NCI-H524 treated with DMSO at 0.1 percent for 48 hours (cell line): ENCODE measurements around the gene RALB.
"Not testable (repeated sequence)": the region's sequence is repeated elsewhere in the genome, so short reads cannot be mapped to it uniquely, and the experiment has no call there.

Experiments
- DNase-seq: peaks from one replicate; lab custom pipeline; 2025; lab: John Stamatoyannopoulos, UW

Gene RALB

DNA sequence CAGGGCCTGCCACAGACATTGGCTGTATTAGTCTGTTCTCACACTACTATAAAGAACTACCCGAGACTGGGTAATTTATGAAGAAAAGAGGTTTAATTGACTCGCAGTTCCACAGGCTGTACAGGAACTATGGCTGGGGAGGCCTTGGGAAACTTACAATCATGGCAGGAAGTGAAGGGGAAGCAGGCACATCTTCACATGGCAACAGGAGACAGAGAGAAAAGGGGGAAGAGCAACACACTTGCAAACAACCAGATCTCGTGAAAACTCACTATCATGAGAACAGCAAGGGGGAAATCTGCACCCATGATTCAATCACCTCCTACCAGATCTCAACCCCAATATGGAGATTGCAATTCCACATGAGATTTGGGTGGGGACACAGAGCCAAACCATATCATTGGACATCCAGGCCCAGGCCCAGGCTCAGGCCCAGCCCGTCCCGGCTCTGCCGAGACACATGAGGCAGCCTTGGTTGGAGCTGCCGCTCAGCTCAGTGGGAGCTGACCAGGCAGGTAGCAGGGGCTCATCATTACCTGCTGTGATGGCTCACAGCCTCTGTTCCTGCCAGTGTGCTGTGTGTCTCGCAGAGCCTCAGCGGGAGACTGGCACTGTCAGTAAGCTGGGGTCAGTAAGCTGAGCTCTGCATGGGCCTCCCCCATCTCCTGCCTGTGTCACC lies 8.6 kb upstream of the RALB start:
- no peak for DNase-seq

DNA sequence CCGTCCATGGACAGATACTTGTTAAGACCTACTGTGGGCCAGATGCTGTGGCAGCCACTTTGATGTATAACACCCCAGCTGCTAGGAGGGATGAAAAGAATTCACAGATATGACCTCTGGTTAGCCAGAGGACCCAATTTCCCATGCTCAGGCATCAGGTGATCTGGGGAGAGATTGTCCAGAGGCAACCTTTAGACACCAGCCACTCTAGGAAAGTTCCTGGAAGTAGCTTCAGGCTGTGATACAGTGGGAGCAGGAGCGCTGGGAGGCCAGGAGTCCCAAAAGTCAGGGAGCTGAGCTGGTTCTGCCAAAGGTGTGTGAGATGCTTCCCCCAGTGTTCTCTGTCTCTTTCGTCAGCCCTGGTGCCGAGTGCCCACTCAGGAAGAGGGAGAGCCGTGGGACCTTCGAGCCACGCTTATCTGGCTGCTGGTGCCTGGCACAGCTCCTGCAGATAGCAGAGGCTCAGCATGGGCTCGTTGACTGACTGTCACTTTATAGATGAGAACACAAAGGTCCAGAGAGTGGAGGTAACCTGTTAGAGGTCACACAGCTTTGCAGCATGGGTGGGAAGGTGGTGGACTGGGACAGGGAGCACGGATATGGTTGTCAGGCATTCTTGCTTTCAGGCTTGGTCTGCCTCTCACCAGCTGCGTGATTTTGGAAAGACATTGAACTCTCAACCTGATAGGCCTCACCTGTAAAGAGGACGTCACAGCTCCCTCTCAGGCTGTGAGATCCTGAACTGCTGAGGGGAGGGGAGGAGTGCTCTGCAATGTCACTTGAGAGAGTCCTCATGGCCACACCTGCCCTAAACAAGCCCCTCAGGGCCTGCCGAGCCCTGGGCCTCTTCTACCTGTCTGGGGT lies 7.8 kb upstream of the RALB start:
- no peak for DNase-seq

DNA sequence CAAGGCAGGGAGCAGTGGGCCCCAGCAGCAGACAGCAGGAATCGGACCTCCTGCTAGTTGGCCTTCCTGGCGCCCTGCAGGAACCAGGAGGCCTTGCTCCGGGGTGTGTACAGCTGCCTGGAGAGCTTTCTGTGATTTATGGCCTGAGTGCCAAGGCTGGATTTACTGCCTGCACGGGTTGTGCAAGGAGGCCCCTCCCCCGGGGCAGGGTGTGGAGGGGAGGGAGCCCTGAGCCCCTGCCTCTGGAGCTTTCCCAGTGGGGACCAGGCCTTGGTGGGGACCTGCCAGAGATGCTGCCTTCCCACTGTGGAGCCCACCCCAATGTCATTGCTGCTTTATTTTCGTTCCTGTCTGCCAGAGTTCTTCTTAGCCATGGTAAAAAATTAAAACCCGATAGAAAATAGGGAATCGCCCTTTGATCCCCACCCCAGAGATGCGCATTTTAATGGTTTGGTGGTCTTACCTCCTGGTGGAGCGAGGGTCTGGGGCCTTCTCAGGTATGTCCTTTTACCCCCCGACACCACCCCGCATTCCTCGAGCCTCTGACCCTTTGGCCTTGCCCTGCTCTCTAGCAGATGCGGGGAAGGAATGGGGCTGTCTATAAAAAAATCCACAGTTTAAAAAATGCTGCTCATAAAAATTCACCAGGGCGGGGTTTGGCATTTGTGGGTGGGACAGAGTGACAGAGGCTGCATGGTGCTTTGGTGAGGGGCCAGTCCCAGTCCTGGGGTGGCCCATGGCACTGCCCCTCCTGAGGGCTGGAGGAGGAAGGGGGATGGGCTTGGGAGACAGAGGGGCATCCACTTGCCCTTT lies 6.9 kb upstream of the RALB start:
- no peak for DNase-seq

DNA sequence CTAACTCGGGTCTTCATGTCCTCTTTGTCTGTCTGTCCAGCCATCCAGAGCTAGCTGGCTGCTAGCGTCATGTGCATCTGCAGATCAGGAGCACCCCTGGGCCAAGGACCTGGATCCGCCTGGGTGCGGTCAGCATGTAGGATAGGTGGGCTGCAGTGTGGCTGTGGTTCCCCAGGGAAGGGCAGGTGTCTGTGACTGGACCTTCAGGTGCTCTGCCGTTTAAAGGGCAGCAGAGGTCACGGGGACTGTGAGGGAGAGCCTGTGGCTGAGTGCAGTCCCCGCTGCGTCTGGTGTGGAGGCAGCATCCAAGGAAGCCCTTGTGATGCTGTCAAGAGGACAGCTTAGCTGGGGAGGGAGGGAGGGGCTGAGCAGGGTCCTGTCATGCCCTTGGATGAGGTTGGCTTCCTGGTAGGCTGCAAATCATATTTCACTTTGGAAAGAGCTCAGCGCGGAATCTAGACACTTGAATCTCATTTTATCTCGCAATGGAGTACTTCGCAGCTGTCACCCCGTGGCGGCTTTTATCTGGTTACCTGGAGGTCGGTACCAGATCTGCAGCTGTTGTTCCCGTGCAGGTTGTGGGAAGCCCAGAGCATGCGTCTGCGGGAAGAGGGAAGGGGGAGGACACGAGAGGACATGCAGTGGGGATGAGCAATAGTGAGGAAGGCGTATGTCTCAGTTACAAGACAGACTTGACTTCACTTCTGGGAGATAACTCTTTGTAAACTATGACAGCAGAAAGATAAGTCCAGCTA lies 5.9 kb upstream of the RALB start:
- peak; percentile 96 for DNase-seq

DNA sequence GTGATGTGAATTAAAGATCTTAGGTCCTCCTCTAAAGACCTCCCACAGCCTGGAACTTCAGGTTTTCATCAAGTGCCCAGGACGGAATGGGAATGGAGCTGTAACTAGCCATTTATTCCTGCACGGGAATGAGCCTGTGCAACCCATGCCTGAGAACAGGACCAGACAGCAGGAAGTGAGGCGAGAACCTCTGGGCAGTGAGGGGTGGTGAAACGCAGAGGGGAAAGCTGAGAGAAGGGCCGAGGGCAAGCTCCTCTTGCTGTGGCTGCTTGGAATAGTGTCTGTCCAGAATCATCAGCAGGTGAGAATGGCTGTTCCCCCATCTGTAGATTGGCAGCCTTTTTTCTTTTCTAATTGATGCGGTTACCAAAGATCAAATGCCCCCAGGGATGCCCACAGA lies 4.8 kb upstream of the RALB start:
- DNase-seq: no peak

DNA sequence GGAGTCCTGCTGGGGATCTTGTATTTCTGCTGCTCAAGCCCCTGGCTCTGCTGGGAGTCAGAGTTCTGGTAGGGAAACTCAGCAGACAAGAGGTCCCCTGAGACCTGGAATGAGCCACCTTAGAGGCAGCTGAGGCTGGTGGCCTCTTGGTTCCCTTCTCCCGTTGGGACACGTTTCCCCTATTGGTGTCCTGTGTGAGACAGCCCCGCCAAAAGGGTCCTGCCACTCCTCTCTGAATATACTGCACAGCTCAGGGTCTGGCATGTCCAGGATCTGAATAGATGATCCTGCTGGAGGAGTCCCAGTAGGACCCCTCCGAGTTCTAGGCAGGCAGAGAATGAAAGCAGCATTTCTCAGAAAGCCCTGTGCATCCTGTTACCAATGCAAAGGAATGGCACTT lies 2.0 kb upstream of the RALB start:
- no peak for DNase-seq

DNA sequence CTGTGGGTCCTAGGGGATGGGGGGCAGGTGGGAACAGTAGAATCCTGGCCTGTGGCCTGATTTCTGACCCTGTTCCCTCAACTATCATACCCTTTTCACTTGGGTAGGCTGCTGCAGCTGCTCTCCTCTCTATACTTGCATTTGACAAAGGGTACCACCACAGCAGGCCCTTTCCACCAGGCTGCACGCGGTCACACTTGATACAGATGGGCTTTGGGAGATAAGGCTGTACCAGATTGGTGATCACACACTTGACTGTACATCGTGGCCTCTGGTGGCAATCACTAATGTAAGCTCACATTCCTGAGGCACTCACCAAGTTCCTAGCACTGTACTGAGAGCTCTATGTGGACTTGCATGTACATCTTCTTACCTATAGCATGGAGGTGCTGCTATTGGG lies 1.6 kb upstream of the RALB start:
- DNase-seq: no peak

DNA sequence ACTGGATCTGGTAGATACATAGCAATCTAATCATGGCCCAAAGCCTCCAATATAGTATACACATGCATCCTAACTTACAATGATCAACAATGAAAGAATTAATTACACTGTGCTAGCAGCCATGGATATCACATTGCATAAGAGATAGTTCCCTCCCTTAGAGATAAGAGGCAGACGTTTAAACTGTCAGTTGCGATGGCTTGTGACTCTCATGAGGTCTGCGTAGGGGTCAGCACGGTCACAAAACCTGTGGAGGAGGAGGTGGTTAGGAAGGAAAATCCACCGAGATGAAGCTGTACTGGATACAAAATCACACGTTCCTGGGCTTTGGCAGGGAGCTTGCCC lies 800 bp upstream of the RALB start:
- no peak for DNase-seq

DNA sequence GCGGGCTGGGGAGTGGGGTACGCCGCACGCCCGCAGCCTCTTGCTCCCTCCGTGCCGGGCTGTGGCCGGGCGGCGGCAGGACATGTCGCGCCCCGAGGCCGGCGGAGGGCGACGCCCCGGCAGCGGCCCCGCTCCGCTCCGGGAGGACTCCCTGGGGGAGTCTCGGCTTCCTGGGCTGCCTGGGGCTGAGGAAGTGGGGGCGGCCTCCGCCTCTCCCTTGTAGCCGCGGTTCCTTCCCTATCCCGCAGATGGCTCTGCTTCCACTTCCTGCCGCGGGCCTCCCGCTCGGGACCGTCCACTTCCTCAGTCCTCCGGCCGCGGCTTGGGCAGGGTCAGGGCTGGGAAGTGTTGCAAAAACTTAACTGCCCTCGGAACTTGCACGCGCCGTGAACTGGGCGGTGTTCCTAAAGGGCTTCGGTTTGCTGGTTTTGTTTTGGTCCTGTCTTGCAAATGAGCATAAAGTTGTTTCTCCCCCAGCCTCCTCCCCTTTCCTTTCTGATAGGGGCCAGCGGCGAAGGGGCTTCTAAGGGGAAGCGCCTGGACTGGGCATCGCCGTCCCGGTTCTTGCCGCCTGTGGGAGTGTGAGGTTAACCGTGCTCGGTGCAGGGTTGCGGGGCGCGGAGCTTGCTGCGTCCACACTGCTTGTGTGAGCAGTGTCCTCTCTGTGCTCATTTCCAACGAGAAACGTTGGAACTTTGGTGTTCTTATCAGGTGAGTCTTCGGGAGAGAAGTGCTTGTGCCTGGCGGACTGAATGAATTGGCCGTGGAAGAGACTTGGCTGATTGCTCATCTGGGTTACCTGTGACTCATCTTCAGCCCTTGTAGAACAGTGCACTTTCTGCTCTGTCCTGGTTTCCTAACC lies 600 bp downstream of the RALB start:
- DNase-seq: no peak

DNA sequence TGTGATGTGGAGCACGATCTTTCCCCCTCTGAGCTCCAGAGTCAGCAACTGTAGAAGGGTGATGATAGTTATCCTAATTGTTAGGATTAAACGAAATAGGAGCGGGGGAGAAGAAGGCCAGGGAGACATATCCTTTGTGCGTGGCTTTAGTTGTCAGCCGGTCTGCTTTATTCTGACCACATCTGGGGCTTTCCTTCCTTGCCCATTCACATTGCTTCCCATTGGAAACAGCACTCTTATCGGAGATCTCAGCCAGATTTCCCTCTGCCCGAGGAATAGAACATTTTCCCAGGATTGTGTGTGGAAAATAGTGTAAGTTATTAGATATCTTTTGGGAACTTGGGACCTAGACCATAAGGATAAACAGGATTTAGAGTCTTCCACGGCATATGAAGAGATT lies 1.5 kb downstream of the RALB start:
- no peak for DNase-seq

DNA sequence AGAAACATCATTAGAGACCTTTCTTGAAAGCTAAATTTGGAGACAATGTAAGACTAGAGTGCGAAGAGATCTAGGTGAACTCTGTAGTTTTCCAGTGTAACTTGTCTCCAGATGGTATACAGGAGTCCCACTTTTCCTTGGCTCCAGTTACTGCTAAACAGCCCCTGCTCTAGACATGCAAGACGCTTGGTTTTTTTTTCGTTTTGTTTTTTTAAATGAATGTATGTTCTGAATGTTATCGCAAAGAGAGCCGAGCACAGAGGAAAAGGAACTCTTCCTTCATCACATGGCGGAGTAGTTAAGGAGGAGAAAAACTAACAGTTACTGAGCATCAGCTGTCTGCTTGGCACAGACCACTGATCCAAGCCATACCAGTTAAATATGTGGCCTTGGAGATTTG lies 2.4 kb downstream of the RALB start:
- no peak for DNase-seq

DNA sequence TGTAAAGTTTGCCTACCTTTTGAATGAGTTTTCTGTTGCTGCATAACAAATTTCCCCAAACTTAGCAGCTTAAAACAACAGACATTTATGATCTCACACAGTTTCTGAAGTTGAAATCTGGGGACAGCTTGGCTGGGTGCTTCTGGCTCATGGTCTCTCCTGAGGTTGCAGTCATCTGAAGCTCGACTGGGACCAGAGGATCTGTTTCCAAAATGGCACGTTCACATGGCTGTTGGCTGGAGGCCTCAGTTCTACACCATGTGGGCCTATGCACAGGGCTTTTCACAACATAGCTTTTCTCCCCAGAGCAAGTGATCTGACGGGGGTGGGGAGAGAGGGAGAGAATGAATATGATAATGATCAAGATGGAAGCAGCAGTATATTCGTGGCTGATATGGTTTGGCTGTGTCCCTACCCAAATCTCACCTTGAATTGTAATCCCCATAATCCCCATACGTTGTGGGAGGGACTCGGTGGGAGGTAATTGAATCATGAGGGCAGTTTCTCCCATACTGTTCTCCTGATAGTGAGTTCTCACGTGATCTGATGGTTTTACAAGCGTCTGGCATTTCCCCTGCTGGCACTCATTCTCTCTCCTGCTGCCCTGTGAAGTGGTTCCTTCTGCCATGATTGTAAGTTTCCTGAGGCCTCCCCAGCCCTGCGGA lies 3.5 kb downstream of the RALB start:
- DNase-seq: no peak

DNA sequence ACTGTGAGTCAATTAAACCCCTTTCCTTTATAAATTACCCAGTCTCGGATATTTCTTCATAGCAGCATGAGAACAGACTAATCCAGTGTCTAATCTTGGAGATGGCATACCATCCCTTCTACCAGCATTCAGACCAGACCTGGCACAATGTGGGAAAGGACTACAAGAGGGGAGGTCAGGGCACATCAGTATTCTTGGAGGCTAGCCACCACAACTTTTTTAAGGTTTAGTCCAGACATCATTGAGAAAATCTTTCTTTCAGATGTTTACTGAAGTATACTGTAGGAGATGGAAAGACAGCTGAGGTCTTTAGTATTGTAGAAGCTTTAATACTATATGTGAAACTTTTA lies 4.0 kb downstream of the RALB start:
- DNase-seq: no peak

DNA sequence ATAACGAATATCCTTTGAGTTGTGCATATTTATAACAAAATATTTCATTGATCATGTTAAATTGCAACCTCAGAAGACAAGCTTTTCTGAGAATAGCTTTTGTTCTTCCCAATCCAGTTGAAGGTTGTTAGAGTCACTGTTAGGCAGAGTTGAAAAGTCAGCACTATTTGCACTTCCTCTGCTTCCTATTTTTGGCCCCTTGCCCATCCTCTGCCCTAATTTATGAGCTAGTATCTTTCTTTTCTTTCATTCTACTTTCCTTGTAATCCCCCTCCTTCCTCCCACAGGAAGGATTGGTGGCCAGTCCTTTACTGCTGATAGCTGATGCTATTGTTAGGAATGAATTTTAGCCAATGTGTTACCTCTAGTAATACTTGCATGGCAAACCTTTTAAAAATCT lies 4.9 kb downstream of the RALB start:
- DNase-seq: no peak

DNA sequence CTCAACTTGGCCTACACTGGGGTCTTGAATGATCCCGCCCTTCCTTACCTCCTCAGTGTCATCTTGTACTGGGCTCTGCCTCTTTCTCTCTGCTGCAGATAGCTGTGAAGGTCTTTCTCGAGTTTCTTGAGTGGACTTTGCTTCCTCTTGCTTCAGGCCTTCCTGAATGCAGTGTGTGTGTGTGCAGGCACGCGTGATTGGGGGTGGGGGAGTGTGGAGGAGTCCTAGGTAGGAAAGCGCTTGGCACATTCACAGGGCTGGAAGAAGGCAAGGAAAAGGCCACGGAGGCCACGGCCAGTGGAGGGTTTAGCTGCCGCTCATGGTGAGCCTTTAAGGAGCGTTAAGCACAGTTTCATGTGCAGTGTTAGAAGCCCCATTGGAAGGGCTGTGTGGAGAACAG lies 5.5 kb downstream of the RALB start:
- no peak for DNase-seq

DNA sequence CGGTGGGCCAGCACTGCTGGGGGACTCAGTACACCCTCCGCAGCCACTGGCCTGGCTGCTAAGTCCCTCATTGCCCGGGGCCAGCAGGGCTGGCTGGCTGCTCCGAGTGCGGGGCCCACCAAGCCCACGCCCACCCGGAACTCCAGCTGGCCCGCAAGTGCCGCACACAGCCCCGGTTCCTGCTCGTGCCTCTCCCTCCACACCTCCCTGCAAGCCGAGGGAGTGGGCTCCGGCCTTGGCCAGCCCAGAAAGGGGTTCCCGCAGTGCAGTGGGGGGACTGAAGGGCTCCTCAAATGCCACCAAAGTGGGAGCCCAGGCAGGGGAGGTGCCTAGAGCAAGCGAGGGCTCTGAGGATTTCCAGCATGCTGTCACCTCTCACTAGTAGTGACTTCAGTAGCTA lies 7.3 kb downstream of the RALB start:
- DNase-seq: not testable (repeated sequence)

DNA sequence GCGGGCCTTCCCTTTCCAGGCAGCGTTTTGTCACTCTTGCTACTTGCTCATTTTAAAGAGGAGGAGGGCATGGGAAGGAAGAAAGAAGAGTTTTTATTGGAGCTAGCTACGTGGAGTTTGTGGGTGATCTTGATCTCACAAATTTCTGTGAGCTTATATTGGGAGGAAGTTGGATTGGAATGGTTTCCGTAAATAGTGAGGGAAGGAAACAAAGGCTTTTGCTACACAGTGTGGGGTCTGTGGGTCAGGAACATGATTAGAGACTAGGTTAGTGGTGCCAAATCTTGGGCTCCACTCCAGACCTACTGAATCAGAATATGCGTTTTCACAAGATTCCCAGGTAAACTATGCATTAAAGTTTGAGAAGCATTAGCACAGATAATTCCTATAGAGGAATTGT lies 8.1 kb downstream of the RALB start:
- DNase-seq: no peak

DNA sequence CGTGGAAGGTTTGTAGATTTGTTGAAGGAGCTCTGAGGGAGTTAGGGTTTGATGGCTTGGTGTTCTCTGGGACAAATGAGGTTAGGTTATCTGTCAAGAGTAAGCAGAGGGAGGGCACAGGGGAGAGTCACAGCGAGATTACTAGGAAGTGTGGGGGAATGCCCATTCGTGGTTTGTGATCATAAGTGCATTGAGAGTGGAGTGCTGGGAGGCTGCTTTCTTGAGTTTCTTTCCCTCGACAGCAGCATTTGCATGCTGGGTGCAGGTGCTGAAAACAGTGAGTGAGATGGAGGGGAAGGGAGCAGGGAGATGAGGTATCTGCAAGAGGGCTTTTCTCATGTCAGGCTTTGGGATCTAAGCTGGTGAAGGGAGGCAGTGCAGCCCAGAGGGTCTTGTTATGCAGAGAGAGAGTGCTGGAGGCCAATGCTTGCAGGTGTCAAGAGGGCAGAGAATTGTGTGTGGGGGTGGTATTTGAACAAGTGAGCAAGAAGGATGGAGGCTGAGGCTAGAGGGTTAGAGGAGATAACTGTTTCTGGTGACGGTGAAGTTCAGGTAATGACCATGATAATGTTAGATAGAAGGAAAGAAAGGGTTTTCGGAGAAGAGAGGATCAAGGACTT lies 8.8 kb downstream of the RALB start:
- no peak for DNase-seq

DNA sequence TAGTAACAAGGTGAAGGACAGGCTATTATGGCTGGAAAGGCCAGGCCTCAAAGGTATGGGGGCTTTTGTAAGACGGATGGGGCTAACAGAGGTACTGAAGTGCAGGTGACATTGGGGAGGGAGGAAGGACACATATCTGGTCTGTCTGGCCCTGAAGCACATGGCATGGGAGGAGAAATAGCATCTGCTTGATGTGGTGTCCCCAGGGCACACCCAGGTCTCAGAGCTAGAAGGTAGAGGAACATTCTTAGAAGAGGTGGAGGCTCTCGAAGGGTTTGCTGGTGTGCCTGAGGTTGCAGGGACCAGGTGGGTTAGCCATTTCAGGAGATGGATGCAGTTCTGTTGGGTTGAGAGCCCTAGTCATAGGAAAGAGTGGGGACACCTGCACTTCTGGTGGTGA lies 9.5 kb downstream of the RALB start:
- no peak for DNase-seq

DNA sequence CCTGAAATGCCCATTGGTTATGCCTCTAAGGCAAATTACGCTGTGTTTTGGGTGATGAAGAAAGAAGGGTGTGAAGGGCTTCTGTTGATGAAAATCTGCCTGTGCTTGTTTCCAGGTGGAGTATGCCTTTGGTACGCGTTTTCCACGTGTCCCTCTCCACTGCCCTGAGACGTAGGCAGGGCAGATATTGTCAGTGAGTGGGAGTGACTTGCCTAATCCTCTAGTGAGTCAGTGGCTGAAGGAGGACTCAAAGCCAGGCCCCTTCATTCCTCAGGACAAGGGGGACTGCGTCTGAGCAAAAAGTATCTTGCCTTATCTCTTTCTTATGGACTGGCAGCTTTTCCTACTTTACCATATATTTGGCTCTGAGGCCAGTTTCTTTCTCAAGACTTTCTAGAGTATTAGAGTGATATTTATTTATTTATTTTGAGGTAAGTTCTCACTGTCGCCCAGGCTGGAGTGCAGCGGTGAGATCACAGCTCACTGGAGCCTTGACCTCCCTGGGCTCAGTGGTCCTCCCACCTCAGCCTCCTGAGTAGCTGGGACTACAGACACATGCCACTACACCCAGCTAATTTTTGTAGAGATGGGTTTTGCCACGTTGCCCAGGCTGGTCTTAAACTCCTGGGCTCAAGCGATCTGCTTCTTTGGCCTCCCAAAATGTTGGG lies 10.2 kb downstream of the RALB start:
- DNase-seq: no peak
